CD8-positive, alpha-beta memory T cell (primary cell): ENCODE measurements around the gene COPS6. TPM values are rescaled to one million over a fixed set of nuclear protein-coding genes. Genes with fewer than 3 reads are reported as not detected.

ENCODE experiments used
- CTCF ChIA-PET: fragments of 350-600 bp; sonication (Branson Sonifier 250); formaldehyde crosslinking; loops from one replicate; lab custom pipeline; 2021; ENCODE audit warnings: antibody characterized with exemption; lab: Charles Lee
- POLR2A ChIA-PET: fragments of 350-600 bp; sonication (Branson Sonifier 250); formaldehyde crosslinking; loops from one replicate; lab custom pipeline; 2021; ENCODE audit warnings: antibody characterized with exemption; lab: Charles Lee
- DNase-seq, 5 donors: peaks; one replicate each; pipeline versions ENCODE4 v3.0.0 to v3.0.0-alpha.2; 2020 to 2022; ENCODE audit warnings: mixed read lengths in 1 of 5
- H3K27ac ChIP-seq: one replicate; pipeline ENCODE4 v1.7.0; 2013; ENCODE audit warnings: low read depth, mild to moderate bottlenecking, low read length, moderate library complexity
- H3K27me3 ChIP-seq: 2 replicates; pipeline ENCODE4 v1.7.0; 2013; ENCODE audit warnings: low read length, mild to moderate bottlenecking; ENCODE audit not compliant: insufficient read depth, poor library complexity, severe bottlenecking
- H3K36me3 ChIP-seq: 2 replicates; pipeline ENCODE4 v1.7.0; 2013; ENCODE audit warnings: mild to moderate bottlenecking, low read length, moderate library complexity; ENCODE audit not compliant: insufficient read depth
- H3K4me1 ChIP-seq: 2 replicates; pipeline ENCODE4 v1.7.0; 2013; ENCODE audit warnings: mild to moderate bottlenecking, low read length, moderate library complexity; ENCODE audit not compliant: insufficient read depth
- H3K4me3 ChIP-seq: 2 replicates; pipeline ENCODE4 v1.7.0; 2013; ENCODE audit warnings: mild to moderate bottlenecking, low read length
- H3K9me3 ChIP-seq: 2 replicates; pipeline ENCODE4 v1.7.0; 2013; ENCODE audit warnings: mild to moderate bottlenecking, low read length
- H3K27ac Mint-ChIP-seq, 8 donors: one replicate each; pipeline ENCODE4 v1.8.0; 2020 to 2021; ENCODE audit warnings: mixed read lengths in 8 of 8, mild to moderate bottlenecking in 6 of 8, inconsistent platforms in 3 of 8, moderate library complexity in 3 of 8
- H3K27me3 Mint-ChIP-seq, 2 donors: one replicate each; pipeline ENCODE4 v1.8.0; 2020 to 2021; ENCODE audit warnings: mixed read lengths in 2 of 2, mild to moderate bottlenecking in 1 of 2, moderate library complexity in 1 of 2
- H3K36me3 Mint-ChIP-seq, 3 donors: one replicate each; pipeline ENCODE4 v1.8.0; 2020 to 2021; ENCODE audit warnings: mixed read lengths in 3 of 3, inconsistent platforms in 1 of 3, mild to moderate bottlenecking in 1 of 3
- H3K4me1 Mint-ChIP-seq, 3 donors: one replicate each; pipeline ENCODE4 v1.8.0; 2020 to 2021; ENCODE audit warnings: mixed read lengths in 3 of 3, inconsistent platforms in 1 of 3, mild to moderate bottlenecking in 1 of 3
- H3K4me3 Mint-ChIP-seq, 7 donors: one replicate each; pipeline ENCODE4 v1.8.0; 2020 to 2021; ENCODE audit warnings: mixed read lengths in 7 of 7, mild to moderate bottlenecking in 6 of 7, moderate library complexity in 4 of 7, inconsistent platforms in 2 of 7
- H3K9me3 Mint-ChIP-seq, 5 donors: one replicate each; pipeline ENCODE4 v1.8.0; 2020 to 2022; ENCODE audit warnings: mixed read lengths in 5 of 5, mild to moderate bottlenecking in 3 of 5, moderate library complexity in 2 of 5, inconsistent platforms in 1 of 5
- polyA plus RNA-seq: library from polyadenylated mRNA; unstranded; fragments of 300-500 nt; fragmentation: Illumina TruSeq; gene quantifications from one replicate; pipeline ENCODE4 v1.2.3, GENCODE V29; 2021
- total RNA-seq, 2 experiments: library from RNA; stranded (reverse); gene quantifications; one replicate each; pipeline ENCODE4 v1.2.3, GENCODE V29; 2021

The COPS6 gene
- 100 to 1,000 TPM; 110 to 111 TPM for total RNA-seq
- 144 TPM for polyA plus RNA-seq

DNA sequence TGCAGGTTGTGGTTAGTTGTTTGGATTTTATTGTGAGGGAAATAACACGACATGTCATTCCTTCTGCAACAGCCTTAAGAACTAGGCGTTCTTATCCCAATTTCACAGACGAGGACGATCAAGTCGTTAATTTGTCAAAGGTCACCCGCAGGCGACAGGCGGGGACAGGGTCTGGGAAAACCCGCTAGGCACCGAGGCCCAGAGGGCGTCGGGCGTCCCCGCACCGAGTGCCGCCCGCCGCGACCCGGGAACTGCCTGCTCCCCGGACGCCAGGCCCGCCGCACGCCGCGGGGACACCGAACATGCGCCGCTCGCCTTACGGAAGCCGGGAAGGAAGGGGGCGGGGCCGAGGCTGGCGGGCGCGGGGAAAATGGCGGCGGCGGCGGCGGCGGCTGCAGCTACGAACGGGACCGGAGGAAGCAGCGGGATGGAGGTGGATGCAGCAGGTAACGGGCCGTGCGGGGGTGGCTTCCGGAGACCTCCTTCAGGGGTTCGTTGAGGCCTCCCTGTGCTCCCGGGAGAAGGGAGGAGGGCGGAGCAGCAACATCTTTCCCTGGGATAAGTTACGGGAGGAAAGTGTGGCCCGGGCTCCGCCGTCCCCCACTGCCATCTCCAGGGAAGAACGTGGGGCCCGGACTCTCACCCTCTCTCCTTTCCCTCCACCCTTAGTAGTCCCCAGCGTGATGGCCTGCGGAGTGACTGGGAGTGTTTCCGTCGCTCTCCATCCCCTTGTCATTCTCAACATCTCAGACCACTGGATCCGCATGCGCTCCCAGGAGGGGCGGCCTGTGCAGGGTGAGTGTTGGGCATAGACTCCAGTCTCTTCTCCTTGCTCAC, at the start of gene COPS6:
COPS6 (plus strand) TSS at position 349 of the 837 bp plus-strand sequence; CDS start at position 371, 22 bp downstream.
- POLR2A ChIA-PET: interaction anchor here (1.0 to 2.5 kb wide), 2 partner anchors 12 to 36 kb away, joined by 3 to 17 read pairs; partner anchors contain the start of genes AP4M1 and MCM7

DNA sequence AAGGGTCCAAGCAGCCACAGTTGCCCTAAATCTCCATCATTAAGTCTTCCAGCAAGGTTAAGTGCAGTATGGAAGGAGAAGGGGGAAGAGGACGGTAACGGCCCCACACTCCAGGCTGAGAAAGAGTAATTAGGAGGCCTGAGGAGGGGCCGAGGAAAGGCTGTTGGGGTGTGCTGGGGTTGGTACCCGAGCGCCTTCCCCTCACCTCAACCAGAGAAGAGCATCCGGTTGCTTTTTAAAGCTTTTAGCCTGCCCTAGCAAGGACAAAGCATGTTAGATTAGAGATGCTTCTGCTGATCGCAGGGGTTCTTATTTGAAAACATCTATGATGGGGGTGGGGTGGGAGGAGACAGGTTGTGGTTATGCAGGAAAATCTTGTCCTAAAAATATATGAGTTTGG, 48.2 kb upstream of the COPS6 start:
- Histone ChIP-seq H3K27ac (no peak overlapping the region), H3K9me3 (no peaks in the 10 kb centered on the region), H3K36me3 (no peaks in the 10 kb centered on the region), H3K27me3 (no peaks in the 10 kb centered on the region), H3K4me3 (no peak overlapping the region), H3K4me1 (no peaks in the 10 kb centered on the region)
- CTCF ChIA-PET: interaction anchor here (1.2 kb wide), 1 partner anchor 9 kb away, joined by 4 read pairs; the partner anchor contains the start of gene ZSCAN21
- H3K4me3 Mint-ChIP-seq: peak overlapping the region in 1 of 7 donors; percentile 10
- POLR2A ChIA-PET: no interaction called here
- H3K27me3 Mint-ChIP-seq: no peaks in the 10 kb centered on the region
- H3K9me3 Mint-ChIP-seq: peaks cover 0 to 2% (median 0%) of the 10 kb centered on the region in 5 donors
- DNase-seq: no peak
- H3K4me1 Mint-ChIP-seq: peaks cover 10 to 19% (median 13%) of the 10 kb centered on the region in 3 donors
- H3K27ac Mint-ChIP-seq: peak overlapping the region in 3 of 8 donors; percentile 11 to 76 (median 60)
- H3K36me3 Mint-ChIP-seq: peaks cover 0 to 19% (median 7%) of the 10 kb centered on the region in 3 donors

More for the DNA sequence above, at the start of gene COPS6:
- Mint-ChIP-seq H3K4me3 (peak within 1 kb of the TSS; percentile 83 to 95 (median 90)), H3K36me3 (peaks cover 9 to 45% (median 11%) of the 10 kb centered on the region in 3 donors), H3K27me3 (peaks cover 0 to 9% of the 10 kb centered on the region in 2 donors), H3K9me3 (no peaks in the 10 kb centered on the region), H3K27ac (peak within 1 kb of the TSS; percentile 90 to 98 (median 94)), H3K4me1 (peaks cover 10 to 33% (median 21%) of the 10 kb centered on the region in 3 donors)
- Histone ChIP-seq H3K27me3 (no peaks in the 10 kb centered on the region), H3K4me3 (peak within 1 kb of the TSS; percentile 93), H3K9me3 (no peaks in the 10 kb centered on the region), H3K36me3 (peaks cover 34% of the 10 kb centered on the region), H3K27ac (peak within 1 kb of the TSS; percentile 84), H3K4me1 (peaks cover 21% of the 10 kb centered on the region)
- CTCF ChIA-PET: interaction anchor here (1.4 to 1.6 kb wide), 3 partner anchors 9 to 175 kb away, joined by 4 to 6 read pairs (median 4); no protein-coding TSS in a partner anchor
- DNase-seq: peak; percentile 82 to 90 (median 87)

DNA sequence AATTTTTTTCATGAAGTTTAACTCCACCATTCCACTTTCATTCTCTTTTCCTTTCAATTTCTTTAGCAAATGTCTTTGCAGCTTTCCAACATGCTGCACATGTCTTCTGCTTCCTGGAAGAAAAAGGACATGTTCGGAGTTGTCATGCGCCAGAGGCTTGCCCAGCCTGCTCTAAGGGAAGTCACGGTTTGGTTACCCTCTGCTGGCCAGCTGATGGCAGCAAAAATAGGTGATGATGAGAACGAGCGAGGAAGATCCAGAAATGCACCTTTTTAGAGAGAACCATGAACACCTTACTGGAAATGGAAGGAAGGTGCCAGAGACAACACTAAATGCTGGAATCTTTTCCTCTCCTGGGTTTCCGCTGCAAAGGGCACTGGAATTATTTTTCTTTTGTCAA, 44.1 kb upstream of the COPS6 start:
- Mint-ChIP-seq H3K27ac (peak overlapping the region in 1 of 8 donors; percentile 18), H3K27me3 (peaks cover 0 to 3% of the 10 kb centered on the region in 2 donors), H3K4me1 (peaks cover 15 to 29% (median 16%) of the 10 kb centered on the region in 3 donors), H3K4me3 (no peak overlapping the region), H3K9me3 (peaks cover 0 to 2% (median 0%) of the 10 kb centered on the region in 5 donors), H3K36me3 (peaks cover 0 to 2% (median 0%) of the 10 kb centered on the region in 3 donors)
- H3K27me3 ChIP-seq: no peaks in the 10 kb centered on the region
- no peaks in the 10 kb centered on the region for H3K36me3 ChIP-seq
- no peak overlapping the region for H3K27ac ChIP-seq
- CTCF ChIA-PET: interaction anchor here (1.3 kb wide), 1 partner anchor 22 kb away, joined by 4 read pairs; no protein-coding TSS in a partner anchor
- DNase-seq: no peak
- H3K4me1 ChIP-seq: peaks cover 6% of the 10 kb centered on the region
- no peak overlapping the region for H3K4me3 ChIP-seq
- no peaks in the 10 kb centered on the region for H3K9me3 ChIP-seq
- POLR2A ChIA-PET: no interaction called here

DNA sequence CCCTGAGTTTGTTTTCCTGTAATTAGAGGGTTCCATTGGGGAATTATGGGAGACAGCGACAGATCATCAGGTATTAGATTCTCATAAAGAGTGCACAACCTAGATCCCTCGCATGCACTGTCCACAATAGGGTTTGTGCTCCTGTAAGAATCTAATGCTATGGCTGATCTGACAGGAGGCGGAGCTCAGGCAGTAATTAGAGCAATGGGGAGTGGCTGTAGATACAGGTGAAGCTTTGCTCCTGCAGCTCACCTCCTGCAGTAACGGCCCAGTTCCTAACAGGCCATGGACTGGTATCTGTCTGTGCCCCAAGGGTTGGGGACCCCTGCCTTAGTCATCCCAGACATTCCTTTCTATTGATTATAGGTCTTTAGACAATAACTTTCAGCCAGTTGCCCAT, 40.1 kb upstream of the COPS6 start:
- POLR2A ChIA-PET: interaction anchor here (1.6 kb wide), 1 partner anchor 52 kb away, joined by 12 read pairs; the partner anchor contains the start of genes AP4M1 and MCM7

DNA sequence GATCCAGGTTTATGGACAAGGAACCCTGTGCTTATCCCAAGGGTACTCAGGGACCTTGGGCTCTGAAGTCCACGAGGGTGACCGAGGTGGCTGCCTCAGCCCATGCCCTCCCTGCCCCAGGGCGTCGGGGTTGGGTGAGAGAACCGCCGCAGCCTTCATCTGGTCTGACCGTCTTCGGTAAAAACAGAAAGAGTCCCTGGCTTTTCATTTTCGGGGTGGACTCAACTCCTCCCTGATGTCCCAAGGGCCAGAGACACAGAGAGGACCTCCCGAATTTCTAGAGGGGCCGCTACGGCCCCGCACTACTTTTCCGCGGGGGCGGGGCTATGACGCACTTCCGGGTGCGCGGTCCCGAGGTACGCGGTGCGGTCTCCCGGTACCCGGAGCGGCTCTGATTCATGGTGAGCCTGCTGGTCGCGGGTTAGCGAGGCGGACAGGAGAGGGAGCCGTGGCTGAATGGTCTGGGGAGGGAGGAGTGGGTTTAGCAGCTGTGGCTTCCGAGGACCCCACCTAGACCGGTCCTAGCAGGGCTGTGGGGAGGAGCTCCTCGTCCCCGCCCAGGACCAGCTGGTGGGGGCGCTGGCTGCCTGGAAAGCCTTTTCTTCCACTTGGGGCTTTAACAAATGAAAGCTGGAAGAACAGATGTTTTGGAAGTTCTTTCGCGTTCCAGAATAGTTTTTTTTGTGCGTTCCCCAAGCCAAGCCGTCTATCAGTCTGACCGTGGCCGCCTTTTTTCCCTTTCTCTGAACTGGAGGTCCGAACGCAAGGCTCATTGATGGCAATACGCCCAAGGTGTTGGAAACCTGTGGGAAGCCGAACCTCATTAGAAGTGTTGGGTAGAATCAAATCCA, 39.1 kb upstream of the COPS6 start, which contains the start of gene ZSCAN21:
ZSCAN21 (plus strand) TSS at position 334 of the 851 bp plus-strand sequence. CDS start 7,233 bp downstream, outside the sequence.
- CTCF ChIA-PET: interaction anchor here (0.9 to 1.5 kb wide), 7 partner anchors 9 to 130 kb away, joined by 3 to 4 read pairs (median 3); partner anchors contain the start of gene TRIM4
- POLR2A ChIA-PET: interaction anchor here (0.6 to 1.6 kb wide), 4 partner anchors 29 to 98 kb away, joined by 3 to 12 read pairs (median 4); partner anchors contain the start of genes AP4M1 and MCM7
- Histone ChIP-seq H3K9me3 (no peaks in the 10 kb centered on the region), H3K4me1 (peaks cover 6% of the 10 kb centered on the region), H3K36me3 (no peaks in the 10 kb centered on the region), H3K4me3 (peak within 1 kb of the TSS; percentile 75), H3K27me3 (no peaks in the 10 kb centered on the region), H3K27ac (peak within 1 kb of the TSS; percentile 81)
- peak within 1 kb of the TSS; percentile 95 to 98 (median 97) for H3K27ac Mint-ChIP-seq
- peak within 1 kb of the TSS; percentile 94 to 99 (median 94) for H3K4me3 Mint-ChIP-seq
- H3K9me3 Mint-ChIP-seq: no peaks in the 10 kb centered on the region
- peaks cover 0 to 4% of the 10 kb centered on the region in 2 donors for H3K27me3 Mint-ChIP-seq
- peaks cover 0 to 8% (median 2%) of the 10 kb centered on the region in 3 donors for H3K36me3 Mint-ChIP-seq
- DNase-seq: peak; percentile 70 to 85 (median 76)
- H3K4me1 Mint-ChIP-seq: peaks cover 15 to 31% (median 18%) of the 10 kb centered on the region in 3 donors

More for the DNA sequence above, 40.1 kb upstream of the COPS6 start:
- Histone ChIP-seq H3K36me3 (no peaks in the 10 kb centered on the region), H3K4me3 (peak overlapping the region; percentile 75), H3K4me1 (peaks cover 6% of the 10 kb centered on the region), H3K27ac (no peak overlapping the region), H3K27me3 (no peaks in the 10 kb centered on the region), H3K9me3 (no peaks in the 10 kb centered on the region)
- Mint-ChIP-seq H3K27ac (peak overlapping the region in 7 of 8 donors; percentile 95 to 98 (median 97)), H3K4me1 (peaks cover 15 to 32% (median 18%) of the 10 kb centered on the region in 3 donors), H3K36me3 (peaks cover 0 to 8% (median 2%) of the 10 kb centered on the region in 3 donors), H3K4me3 (peak overlapping the region; percentile 94 to 99 (median 94)), H3K9me3 (no peaks in the 10 kb centered on the region), H3K27me3 (peaks cover 0 to 4% of the 10 kb centered on the region in 2 donors)
- DNase-seq: no peak
- CTCF ChIA-PET: no interaction called here

DNA sequence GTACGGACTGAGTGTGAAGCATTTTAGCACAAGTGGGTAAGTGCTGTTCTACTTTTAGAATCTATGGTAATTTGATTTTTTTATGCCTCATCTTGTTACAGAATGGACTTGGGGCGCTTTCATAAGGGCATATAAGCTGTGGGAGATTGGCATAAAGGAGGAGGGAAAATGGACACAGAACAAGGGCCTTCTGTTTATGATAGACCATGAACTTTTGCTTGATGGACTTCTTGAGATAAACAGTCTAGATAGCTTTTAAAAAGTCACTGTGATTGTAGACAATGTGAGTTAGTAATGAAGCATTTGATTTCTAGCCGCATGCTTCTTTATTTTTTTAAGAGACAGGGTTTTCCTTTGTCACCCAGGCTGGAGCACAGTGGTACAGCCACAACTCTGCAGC, 37.2 kb upstream of the COPS6 start:
- no peaks in the 10 kb centered on the region for H3K9me3 ChIP-seq
- H3K4me3 ChIP-seq: no peak overlapping the region
- Mint-ChIP-seq H3K27me3 (peaks cover 0 to 4% of the 10 kb centered on the region in 2 donors), H3K4me3 (peak overlapping the region; percentile 41 to 81 (median 52)), H3K4me1 (peaks cover 15 to 29% (median 18%) of the 10 kb centered on the region in 3 donors), H3K9me3 (no peaks in the 10 kb centered on the region), H3K27ac (peak overlapping the region in 7 of 8 donors; percentile 33 to 83 (median 51)), H3K36me3 (peaks cover 0 to 8% (median 2%) of the 10 kb centered on the region in 3 donors)
- H3K4me1 ChIP-seq: peaks cover 6% of the 10 kb centered on the region
- ChIA-PET CTCF (no interaction called here), POLR2A (no interaction called here)
- H3K27ac ChIP-seq: no peak overlapping the region
- H3K27me3 ChIP-seq: no peaks in the 10 kb centered on the region
- DNase-seq: no peak
- no peaks in the 10 kb centered on the region for H3K36me3 ChIP-seq

DNA sequence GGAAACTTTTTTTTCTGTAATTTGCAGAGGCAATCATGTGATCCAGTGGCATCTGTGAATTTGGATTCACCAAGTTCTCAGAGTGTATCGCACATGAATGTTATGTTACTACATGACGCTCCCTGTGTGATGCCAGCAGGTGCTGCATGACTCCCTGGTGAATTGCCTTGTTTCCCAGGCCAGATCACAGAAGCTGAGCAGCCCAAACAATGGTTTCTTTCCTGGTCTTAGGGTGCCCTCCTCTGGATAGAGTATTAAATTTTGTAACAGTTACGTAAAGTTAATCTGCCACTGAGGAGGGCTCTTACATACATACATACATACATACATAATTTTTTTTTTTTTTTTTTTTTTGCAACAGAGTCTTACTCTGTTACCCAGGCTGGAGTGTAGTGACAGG, 35.6 kb upstream of the COPS6 start:
- Mint-ChIP-seq H3K27ac (peak overlapping the region in 2 of 8 donors; percentile 27 to 32), H3K36me3 (peaks cover 0 to 23% (median 4%) of the 10 kb centered on the region in 3 donors), H3K9me3 (no peaks in the 10 kb centered on the region), H3K27me3 (peaks cover 0 to 4% of the 10 kb centered on the region in 2 donors), H3K4me3 (peak overlapping the region in 1 of 7 donors; percentile 72), H3K4me1 (peaks cover 15 to 29% (median 18%) of the 10 kb centered on the region in 3 donors)
- DNase-seq: peak in 2 of 5 donors; percentile 27 to 46
- POLR2A ChIA-PET: no interaction called here
- CTCF ChIA-PET: interaction anchor here (0.6 to 1.3 kb wide), 6 partner anchors 16 to 1593 kb away, joined by 3 to 5 read pairs (median 3); no protein-coding TSS in a partner anchor
- H3K4me1 ChIP-seq: peaks cover 6% of the 10 kb centered on the region
- no peak overlapping the region for H3K4me3 ChIP-seq
- no peaks in the 10 kb centered on the region for H3K27me3 ChIP-seq
- no peak overlapping the region for H3K27ac ChIP-seq
- peaks cover 7% of the 10 kb centered on the region for H3K36me3 ChIP-seq
- no peaks in the 10 kb centered on the region for H3K9me3 ChIP-seq
